Spleen (tissue), 11 donors: ENCODE data around the gene MBD2. TPM values are rescaled to one million over a fixed set of nuclear protein-coding genes. Genes with fewer than 3 reads are reported as not detected.

Source experiments
- DNase-seq: peaks from one replicate; pipeline ENCODE4 v3.0.0-alpha.2; 2020
- H3K27ac ChIP-seq, 8 donors: fragments of 200-600 bp; sonication (generic) in 7 of 8; 1 replicate in 4 of 8; 2 replicates in 4 of 8; pipeline versions ENCODE4 v1.5.0 to v1.8.0; 2016 to 2021; ENCODE audit warnings: inconsistent platforms in 4 of 8, mild to moderate bottlenecking in 4 of 8, moderate library complexity in 1 of 8
- H3K27me3 ChIP-seq, 7 donors: fragments of 200-600 bp; sonication (generic) in 6 of 7; replicated peaks in 1 of 7; 1 replicate in 4 of 7; 2 replicates in 3 of 7; pipeline versions ENCODE4 v1.5.0 to v1.8.0; 2016 to 2021; ENCODE audit warnings: inconsistent platforms in 3 of 7, mild to moderate bottlenecking in 1 of 7
- H3K36me3 ChIP-seq, 6 donors: fragments of 200-600 bp; sonication (generic) in 5 of 6; 1 replicate in 4 of 6; 2 replicates in 2 of 6; pipeline versions ENCODE4 v1.5.0 to v1.8.0; 2016 to 2021; ENCODE audit warnings: inconsistent platforms in 2 of 6
- H3K4me1 ChIP-seq, 6 donors: fragments of 200-600 bp; sonication (generic) in 5 of 6; 1 replicate in 3 of 6; 2 replicates in 3 of 6; pipeline versions ENCODE4 v1.5.0 to v1.8.0; 2016 to 2021; ENCODE audit warnings: inconsistent platforms in 3 of 6
- H3K4me3 ChIP-seq, 8 donors: fragments of 200-600 bp; sonication (generic) in 7 of 8; 1 replicate in 4 of 8; 2 replicates in 4 of 8; pipeline versions ENCODE4 v1.5.0 to v1.8.0; 2016 to 2021; ENCODE audit warnings: inconsistent platforms in 4 of 8, mild to moderate bottlenecking in 4 of 8, moderate library complexity in 2 of 8
- H3K9me3 ChIP-seq, 8 donors: fragments of 200-600 bp; sonication (generic) in 7 of 8; 1 replicate in 4 of 8; 2 replicates in 4 of 8; pipeline versions ENCODE4 v1.5.0 to v1.8.0; 2016 to 2021; ENCODE audit warnings: inconsistent platforms in 4 of 8
- CTCF ChIP-seq, 11 experiments: fragments of 200-600 bp in 7 of 11; fragments of 450-650 bp in 4 of 11; sonication (generic) in 4 of 11; IDR thresholded peaks in 8 of 11; conservative IDR thresholded peaks in 3 of 11; 1 replicate in 7 of 11; 2 replicates in 4 of 11; pipeline versions ENCODE4 v1.4.0 to v1.8.0; 2016 to 2021; ENCODE audit warnings: antibody characterized with exemption in 11 of 11, inconsistent platforms in 4 of 11, mild to moderate bottlenecking in 1 of 11
- POLR2A ChIP-seq, 3 donors: fragments of 450-650 bp; IDR thresholded peaks; one replicate each; pipeline ENCODE4 v1.5.1; 2017; ENCODE audit warnings: antibody characterized with exemption in 3 of 3, mild to moderate bottlenecking in 1 of 3
- POLR2AphosphoS5 ChIP-seq, 3 donors: sonication (generic); formaldehyde crosslinking; IDR thresholded peaks; one replicate each; pipeline ENCODE4 v1.5.1; 2017; ENCODE audit warnings: antibody characterized with exemption in 3 of 3
- WGBS, 5 donors: extraction: QIAGEN DNeasy Blood & Tissue Kit in 3 of 5; methylation state at CpG; one replicate each; pipeline versions ENCODE4 v1.1.5 to v1.1.7; 2013 to 2018; 5-methylcytosine and 5-hydroxymethylcytosine counted together
- intact Hi-C: fragments of 100-400 bp; cut with DNase I; formaldehyde crosslinking; loops from one replicate; pipeline ENCODE4 v1.15.0; 2023; ENCODE audit warnings: low total_unique reads
- polyA plus RNA-seq, 3 donors: library from polyadenylated mRNA; stranded (reverse); fragments of 200-250 nt; gene quantifications; one replicate each; pipeline ENCODE4 v1.2.1, GENCODE V29; 2013
- total RNA-seq, 7 donors: library from RNA; depleted of rRNA in 3 of 7; stranded (reverse); fragments of >200 nt in 3 of 7; fragmentation: NEBNext Ultra II Directional in 4 of 7; extraction: Animal tissue kit (Norgen Biotek cat#: 25700) in 4 of 7; gene quantifications; one replicate each; pipeline versions ENCODE4 v1.1.0 to v1.2.1, GENCODE V29; 2016 to 2021
- donor health status: healthy with polysubstance abuse.
- donor health status: DM: no; HTN: no; CAD: no; lungs with moderate emphysema.
- donor health status: DM: no; HTN: no; CAD: no.
- donor health status: Bipolar disorder and iron deficiency.
- donor health status: healthy.
- donor health status: DM: no; HTN: no; CAD: no.
- donor health status: DM: yes; HTN: yes; CAD: no.

Gene MBD2
- total and polyA plus RNA-seq, 10 donors = 40.7 to 119 (median 54.9) TPM

- Histone ChIP-seq H3K27me3 (no peaks in the 10 kb centered on the region), H3K36me3 (peaks cover 0 to 22% (median 0%) of the 10 kb centered on the region in 6 donors), H3K9me3 (peaks cover 4 to 41% (median 36%) of the 10 kb centered on the region in 8 donors), H3K27ac (no peak overlapping the region), H3K4me1 (no peaks in the 10 kb centered on the region), H3K4me3 (no peak overlapping the region)
- 87 to 96% (median 94%) methylated on average over 3 of the region's 3 CpGs for WGBS, 5 donors
- DNase-seq = no peak
- TF ChIP-seq POLR2AphosphoS5 (IDR thresholded peaks at IDR 0.05) (no peak), POLR2A (IDR thresholded peaks at IDR 0.05) (no peak), CTCF (IDR thresholded peaks at IDR 0.05 in 8 of 11, conservative IDR thresholded peaks at IDR 0.05 in 3 of 11) (no peak)
- intact Hi-C loops = no loop called here
Observed at GRCh38 chr18:54141041-54141608, 83.3 kb downstream of the MBD2 start.

- H3K4me1 ChIP-seq = no peaks in the 10 kb centered on the region
- no peaks in the 10 kb centered on the region for H3K27me3 ChIP-seq
- no peak for TF ChIP-seq POLR2A (IDR thresholded peaks at IDR 0.05)
- no peak for TF ChIP-seq POLR2AphosphoS5 (IDR thresholded peaks at IDR 0.05)
- TF ChIP-seq CTCF (IDR thresholded peaks at IDR 0.05 in 8 of 11, conservative IDR thresholded peaks at IDR 0.05 in 3 of 11) = no peak
- H3K27ac ChIP-seq = no peak overlapping the region
- WGBS, 5 donors = 51 to 100% (median 56%) methylated on average over 1 of the region's 1 CpG
- H3K36me3 ChIP-seq = peaks cover 0 to 22% (median 0%) of the 10 kb centered on the region in 6 donors
- intact Hi-C loops = no loop called here
- no peak for DNase-seq
- peaks cover 4 to 41% (median 36%) of the 10 kb centered on the region in 8 donors for H3K9me3 ChIP-seq
- no peak overlapping the region for H3K4me3 ChIP-seq
Observed at GRCh38 chr18:54140641-54141040, 83.8 kb downstream of the MBD2 start.

- no peak overlapping the region for H3K4me3 ChIP-seq
- peaks cover 0 to 21% (median 19%) of the 10 kb centered on the region in 8 donors for H3K9me3 ChIP-seq
- DNase-seq = no peak
- H3K27me3 ChIP-seq = no peaks in the 10 kb centered on the region
- intact Hi-C loops = no loop called here
- H3K27ac ChIP-seq = no peak overlapping the region
- TF ChIP-seq POLR2A (IDR thresholded peaks at IDR 0.05) (no peak), CTCF (IDR thresholded peaks at IDR 0.05 in 8 of 11, conservative IDR thresholded peaks at IDR 0.05 in 3 of 11) (no peak), POLR2AphosphoS5 (IDR thresholded peaks at IDR 0.05) (no peak)
- no peaks in the 10 kb centered on the region for H3K4me1 ChIP-seq
- 82 to 94% (median 87%) methylated on average over 3 of the region's 3 CpGs for WGBS, 5 donors
- peaks cover 0 to 13% (median 0%) of the 10 kb centered on the region in 6 donors for H3K36me3 ChIP-seq
Observed at GRCh38 chr18:54135216-54135615, 89.3 kb downstream of the MBD2 start.

GRCh38 chr18:54134053-54134452, 90.4 kb downstream of the MBD2 start:
- intact Hi-C loops = no loop called here
- no peaks in the 10 kb centered on the region for H3K27me3 ChIP-seq
- peaks cover 0 to 10% (median 7%) of the 10 kb centered on the region in 8 donors for H3K9me3 ChIP-seq
- peaks cover 0 to 2% (median 0%) of the 10 kb centered on the region in 6 donors for H3K36me3 ChIP-seq
- H3K27ac ChIP-seq = no peak overlapping the region
- H3K4me1 ChIP-seq = no peaks in the 10 kb centered on the region
- H3K4me3 ChIP-seq = no peak overlapping the region
- TF ChIP-seq POLR2A (IDR thresholded peaks at IDR 0.05) (no peak), POLR2AphosphoS5 (IDR thresholded peaks at IDR 0.05) (no peak), CTCF (IDR thresholded peaks at IDR 0.05 in 8 of 11, conservative IDR thresholded peaks at IDR 0.05 in 3 of 11) (no peak)
- DNase-seq = no peak
